Activated effector memory CD4-positive, alpha-beta T cell treated with anti-CD3 and anti-CD28 coated beads, Interleukin-2, amount 50 U/mL, for 16 hours (primary cell): ENCODE measurements around the gene OPTC.
"Not testable (repeated sequence)": the region's sequence is repeated elsewhere in the genome, so short reads cannot be mapped to it uniquely, and the experiment has no call there.

ENCODE experiments used
- DNase-seq: peaks from one replicate; pipeline ENCODE4 v3.0.0-alpha.2; 2020

The OPTC gene

GRCh38 chr1:203493901-203494300, at the start of gene OPTC:
Gene OPTC, plus strand, starts transcription at chr1:203494153. Its CDS starts 1,853 bp downstream, at chr1:203496006.
- no peak for DNase-seq

- DNase-seq = no peak
These were observed 49.8 kb upstream of the OPTC start for GRCh38 chr1:203444171-203444576.

DNA sequence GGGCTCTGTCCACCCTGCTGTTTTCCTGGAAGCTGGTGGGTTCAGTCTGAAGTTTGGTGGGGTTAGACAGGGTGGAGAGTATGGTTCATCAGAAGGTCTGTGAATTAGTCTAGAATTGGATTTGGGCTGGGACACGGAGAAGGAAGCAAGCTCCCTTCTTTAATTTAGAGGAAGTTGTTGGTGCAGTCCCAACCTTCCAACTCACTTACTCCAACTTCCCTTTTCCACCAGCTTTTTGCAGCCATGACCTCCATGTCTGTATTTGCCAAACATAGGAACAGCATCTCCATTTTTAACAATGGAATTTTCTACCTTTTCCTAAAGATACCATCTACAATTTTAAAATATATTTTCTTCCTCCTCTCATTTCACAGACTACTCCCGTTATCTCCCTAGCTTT, 46.8 kb upstream of the OPTC start:
- DNase-seq = no peak

- DNase-seq = not testable (repeated sequence)
These were observed 46.4 kb upstream of the OPTC start for GRCh38 chr1:203447598-203447997.

DNA sequence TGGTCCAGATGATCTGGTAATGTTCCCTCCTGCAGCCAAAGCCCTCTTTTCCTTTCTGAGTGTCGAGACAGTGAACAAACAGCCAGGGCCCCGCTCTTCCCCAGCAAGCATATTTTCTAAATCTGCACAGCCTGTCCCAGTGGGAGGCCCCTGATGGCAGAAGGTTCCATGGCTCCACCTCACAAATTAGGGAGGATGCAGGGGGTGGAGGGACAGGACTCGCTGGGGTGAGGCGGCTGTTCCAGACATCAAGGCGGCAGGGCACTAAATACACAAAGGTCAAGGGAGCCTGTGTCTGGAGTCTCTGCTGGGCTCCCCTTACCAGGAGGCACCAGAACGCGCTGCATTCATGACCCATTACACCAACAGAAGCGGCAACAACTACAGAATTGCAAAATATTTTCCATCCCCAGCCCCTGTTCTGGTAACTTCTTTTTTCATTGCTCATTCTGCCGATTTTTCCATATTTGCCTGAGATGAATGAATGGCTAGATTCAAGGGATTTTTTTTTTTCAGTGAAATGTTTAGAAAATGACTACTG, 45.4 kb upstream of the OPTC start:
- no peak for DNase-seq

DNA sequence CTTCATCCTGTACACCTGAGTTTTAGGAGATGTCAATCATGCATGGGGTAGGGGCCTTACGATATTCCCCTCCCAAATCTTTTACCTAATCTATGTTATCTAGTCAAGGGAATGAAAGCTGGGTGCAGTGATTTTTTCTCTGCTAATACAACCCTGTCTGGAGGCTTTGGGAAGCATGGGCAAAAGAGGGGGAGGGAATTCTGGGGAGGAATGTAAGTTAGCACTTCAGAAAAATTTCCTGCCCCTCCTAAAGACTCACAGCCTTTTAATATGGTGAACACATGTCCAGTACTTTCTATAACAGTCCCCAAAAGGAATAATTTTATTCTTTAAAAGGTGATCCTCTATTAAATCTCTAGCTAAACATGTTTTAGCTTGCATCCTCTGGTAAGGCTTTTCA, 44.0 kb upstream of the OPTC start:
- DNase-seq = no peak

GRCh38 chr1:203450479-203451149, 43.3 kb upstream of the OPTC start:
- no peak for DNase-seq

- DNase-seq = no peak
These were observed 41.8 kb upstream of the OPTC start for GRCh38 chr1:203451836-203452784.

DNA sequence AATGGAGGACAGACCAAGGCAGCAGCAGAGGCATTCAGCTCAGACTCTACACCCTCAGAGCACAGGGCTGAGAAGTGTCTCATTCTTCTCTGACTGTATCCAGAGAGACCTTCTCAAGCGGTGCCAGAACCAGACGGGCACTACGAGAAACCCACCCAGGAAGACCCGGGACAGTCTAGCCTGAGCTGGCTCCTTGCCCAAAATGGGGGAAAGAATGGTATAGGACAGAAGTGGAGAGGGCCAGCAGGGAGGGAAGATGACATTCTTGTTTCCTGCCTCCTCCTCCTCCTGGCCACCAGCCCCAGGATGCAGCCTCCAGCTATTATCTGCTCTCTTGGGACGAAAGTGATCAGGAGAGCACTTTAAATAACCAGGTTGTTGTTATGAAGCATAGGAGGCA, 40.9 kb upstream of the OPTC start:
- no peak for DNase-seq

DNA sequence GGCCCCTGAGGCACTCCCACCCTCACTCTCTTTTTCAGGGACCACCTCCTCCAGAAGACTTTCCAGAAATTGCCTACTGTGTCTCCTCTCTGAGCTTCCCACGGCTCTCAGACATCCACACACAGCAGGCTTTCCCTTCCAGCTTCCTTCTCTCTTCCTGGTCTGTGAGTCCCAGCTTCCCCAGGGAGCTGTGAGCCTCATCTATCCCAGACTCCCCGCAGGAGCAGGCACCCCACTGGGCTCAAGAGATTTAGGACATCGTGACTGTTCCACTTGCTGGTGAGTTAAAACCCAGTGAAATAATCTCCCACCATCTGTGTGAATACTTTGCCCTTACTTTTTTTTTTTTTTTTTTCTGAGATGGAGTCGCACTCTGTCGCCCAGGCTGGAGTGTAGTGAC, 40.3 kb upstream of the OPTC start:
- DNase-seq = no peak

GRCh38 chr1:203454986-203455471, 38.9 kb upstream of the OPTC start:
- no peak for DNase-seq

DNA sequence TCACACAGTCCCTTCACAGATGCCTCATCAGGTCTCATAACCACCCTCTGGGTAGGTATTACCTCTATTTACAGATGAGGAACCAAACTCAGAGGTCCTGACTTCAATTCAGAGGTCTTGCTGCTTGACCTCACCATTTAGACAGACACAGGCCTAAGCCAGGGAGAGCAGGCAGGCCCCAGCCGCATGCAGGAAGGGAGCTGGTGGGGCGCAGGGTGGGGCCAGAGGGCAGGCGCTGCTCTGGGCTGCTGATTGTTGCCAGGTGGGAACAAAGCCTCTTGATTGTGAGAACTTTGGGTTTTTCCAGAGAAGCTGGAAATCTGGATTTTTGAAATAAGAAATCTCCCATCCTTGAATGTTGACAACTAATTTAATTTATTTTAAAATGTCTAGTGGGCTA, 38.2 kb upstream of the OPTC start:
- DNase-seq = no peak

DNA sequence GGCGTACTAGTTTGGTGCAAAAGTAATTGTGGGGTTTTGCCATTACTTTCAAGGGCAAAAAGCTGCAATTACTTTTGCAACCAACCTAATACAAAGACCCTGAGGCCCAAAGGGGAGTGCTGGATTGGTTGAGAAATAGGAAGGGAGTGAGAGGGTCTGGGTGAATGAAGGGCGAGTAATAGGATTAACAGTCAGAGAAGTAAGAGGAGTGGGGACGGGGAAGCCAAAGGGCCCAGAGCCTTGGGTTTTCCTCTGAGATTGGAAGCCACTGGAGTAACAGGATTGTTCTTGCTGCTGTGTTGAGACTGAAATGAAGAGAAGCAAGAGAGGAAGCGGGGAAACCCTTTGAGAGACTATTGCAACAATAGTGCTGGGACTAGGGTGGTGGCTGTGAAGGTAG, 37.4 kb upstream of the OPTC start:
- DNase-seq = no peak

- no peak for DNase-seq
These were observed 35.9 kb upstream of the OPTC start for GRCh38 chr1:203458078-203458477.

DNA sequence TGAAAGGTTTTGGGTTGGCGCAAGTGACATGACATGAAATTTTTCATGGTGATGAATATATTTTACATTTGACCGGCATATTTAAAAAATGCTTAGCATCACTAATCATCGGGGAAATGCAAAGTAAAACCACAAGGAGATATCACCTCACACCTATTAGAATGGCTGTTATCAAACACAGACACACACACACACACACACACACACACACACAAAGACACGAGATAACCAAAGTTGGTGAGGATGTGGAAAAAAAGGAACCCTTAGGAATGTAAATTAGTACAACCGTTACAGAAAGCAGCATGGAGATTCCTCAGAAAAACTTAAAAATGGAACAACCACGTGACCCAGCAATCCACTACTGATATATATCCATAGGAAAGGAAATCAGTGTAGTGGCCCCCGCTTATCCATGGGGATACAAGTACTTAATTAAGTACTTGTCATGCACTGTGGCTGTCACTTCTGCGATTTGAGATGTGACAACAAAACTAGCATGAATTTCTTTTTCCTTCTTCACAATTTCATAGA, 34.2 kb upstream of the OPTC start:
- DNase-seq = no peak

DNA sequence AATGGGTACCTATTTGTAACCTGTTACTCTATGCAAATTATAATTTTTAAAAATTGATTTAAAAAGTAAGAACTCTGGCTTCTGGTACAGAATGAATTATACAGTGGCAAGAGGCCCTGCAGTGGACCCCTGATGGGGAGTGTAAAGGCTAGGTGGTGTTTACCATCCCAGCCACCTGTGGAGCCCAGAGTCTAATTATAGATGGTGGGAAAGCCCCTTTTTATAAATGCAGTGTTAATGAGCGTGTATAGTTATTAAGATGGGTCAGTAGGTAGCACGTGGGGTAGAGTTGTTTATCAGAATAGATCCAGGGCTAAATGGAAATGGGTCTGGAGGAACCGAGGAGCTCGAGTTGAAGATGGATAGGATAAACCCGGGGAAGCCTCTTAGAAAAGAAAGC, 32.2 kb upstream of the OPTC start:
- no peak for DNase-seq

DNA sequence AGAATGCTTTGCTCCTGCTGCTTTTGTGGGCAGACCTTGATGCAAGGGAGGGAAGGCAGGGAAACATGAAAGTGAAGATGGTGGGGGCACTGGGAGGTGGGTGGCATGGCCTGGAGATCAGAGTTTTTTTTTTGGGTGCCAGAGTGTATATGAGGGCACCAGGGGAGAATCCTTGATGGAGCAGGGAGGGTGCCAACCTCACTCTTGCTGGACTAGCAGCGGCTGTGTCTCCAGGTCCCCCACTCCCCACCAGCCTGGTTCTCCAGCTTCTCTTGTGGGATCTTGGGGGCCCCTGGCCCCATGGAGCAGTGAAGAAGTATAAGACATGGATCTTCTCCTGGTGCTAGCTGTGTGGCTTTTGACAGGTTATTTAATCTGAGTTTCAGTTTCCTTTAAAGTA, 31.8 kb upstream of the OPTC start:
- no peak for DNase-seq

- no peak for DNase-seq
These were observed 31.1 kb upstream of the OPTC start for GRCh38 chr1:203462878-203463277.

GRCh38 chr1:203463469-203464062, 30.4 kb upstream of the OPTC start:
- DNase-seq = no peak

GRCh38 chr1:203464226-203464625, 29.7 kb upstream of the OPTC start:
- no peak for DNase-seq

GRCh38 chr1:203464743-203465142, 29.2 kb upstream of the OPTC start:
- DNase-seq = no peak

GRCh38 chr1:203465146-203465798, 28.7 kb upstream of the OPTC start:
- no peak for DNase-seq

DNA sequence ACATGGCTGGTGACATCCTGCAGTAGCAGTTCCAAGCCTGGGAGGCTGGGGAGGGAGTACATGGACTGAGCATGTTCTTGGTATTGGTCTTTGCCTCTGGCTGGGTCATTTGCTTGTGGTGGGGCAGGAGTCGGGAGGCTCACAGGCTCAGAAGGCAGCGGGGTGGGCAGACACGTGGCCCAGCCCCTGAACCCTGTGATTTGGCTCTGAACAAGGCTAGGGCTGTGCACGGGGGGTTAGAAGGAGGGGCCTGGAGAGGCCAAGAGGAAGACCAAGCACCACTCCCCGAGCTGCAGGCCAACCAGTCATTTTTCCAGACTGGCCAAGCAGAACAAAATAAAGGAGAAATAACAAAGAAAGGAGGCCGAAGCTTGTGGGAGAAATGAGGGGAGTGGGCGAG, 28.0 kb upstream of the OPTC start:
- DNase-seq = no peak
